Head of caudate nucleus (tissue), 42 donors: Measurements from ENCODE around the gene TMUB2.
"Not testable (repeated sequence)": the region's sequence is repeated elsewhere in the genome, so short reads cannot be mapped to it uniquely, and the experiment has no call there.

Experiments used
- DNase-seq, 42 donors: peaks; one replicate each; pipeline versions ENCODE4 v3.0.0 to v3.0.0-alpha.2; 2020 to 2021; ENCODE audit warnings: mixed read lengths in 7 of 42
- intact Hi-C: fragments of 100-400 bp; cut with DNase I; formaldehyde crosslinking; loops from one replicate; pipeline ENCODE4 v1.15.0; 2022

The TMUB2 gene

GRCh38 chr17:44186307-44187130 is at the start of gene TMUB2:
TSS of gene TMUB2 (plus strand) at chr17:44186972. CDS start at chr17:44187709, 737 bp downstream.
- intact Hi-C loops, result no loop called here

DNA sequence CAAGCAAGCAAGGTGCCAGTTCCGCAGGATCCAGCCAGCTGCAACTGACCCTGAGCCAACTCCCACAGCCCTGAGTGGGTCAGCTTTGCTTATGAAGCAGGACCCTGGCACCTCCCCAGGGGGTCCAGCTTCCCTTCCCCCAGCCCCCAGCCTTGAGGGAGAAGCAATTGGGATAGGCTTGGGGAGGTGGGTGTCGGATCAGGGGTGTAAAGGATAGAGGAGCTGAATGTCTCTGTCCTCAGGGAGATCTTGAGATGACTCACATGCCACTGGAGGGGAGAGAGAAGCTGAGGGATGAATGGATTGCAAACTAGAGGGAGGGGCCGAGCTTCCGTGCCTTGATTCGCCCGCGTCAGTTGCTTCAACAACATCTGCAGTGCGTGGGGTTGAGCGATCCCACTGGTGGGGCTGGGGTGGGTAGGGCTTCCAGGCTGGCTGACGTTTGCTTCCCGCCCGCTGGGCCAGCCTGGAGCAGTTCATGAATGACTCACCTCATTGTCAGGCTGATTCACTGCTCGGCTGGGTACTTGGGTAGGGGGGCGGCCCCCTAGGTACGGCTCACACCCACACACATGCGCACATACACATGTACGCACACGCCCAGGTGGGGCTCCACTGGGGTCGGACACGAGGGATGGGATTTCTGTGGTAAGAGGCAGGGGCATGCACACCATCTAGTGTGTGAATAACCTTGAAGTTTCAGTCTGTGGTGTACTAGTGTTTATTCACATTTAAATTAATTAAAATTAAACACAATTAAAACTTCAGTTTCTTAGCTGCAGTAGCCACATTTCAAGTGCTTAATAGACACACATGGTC is 48.7 kb upstream of the TMUB2 start:
- DNase-seq, result peak; percentile 68 to 98 (median 91)

More at GRCh38 chr17:44186307-44187130, at the start of gene TMUB2:
- peak; percentile 98 to 100 (median 99) for DNase-seq

DNA sequence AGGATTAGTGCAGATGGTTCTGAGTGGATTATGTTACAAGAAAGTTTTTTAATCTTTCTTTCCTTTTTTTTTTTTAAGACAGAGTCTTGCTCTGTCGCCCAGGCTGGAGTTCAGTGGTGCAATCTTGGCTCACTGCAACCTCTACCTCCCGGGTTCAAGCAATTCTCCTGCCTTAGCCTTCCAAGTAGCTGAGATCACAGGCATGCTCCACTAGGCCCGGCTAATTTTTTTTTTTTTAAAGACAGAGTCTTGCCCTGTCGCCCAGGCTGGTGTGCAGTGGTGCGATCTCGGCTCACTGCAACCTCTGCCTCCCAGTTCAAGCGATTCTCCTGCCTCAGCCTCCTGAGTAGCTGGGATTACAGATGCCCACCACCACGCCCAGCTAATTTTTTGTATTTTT is 42.9 kb upstream of the TMUB2 start:
- DNase-seq, intact Hi-C loops: not testable (repeated sequence)

More for the DNA sequence above, 48.7 kb upstream of the TMUB2 start:
- intact Hi-C loops, result no loop called here

GRCh38 chr17:44144966-44145739 is 41.6 kb upstream of the TMUB2 start:
- intact Hi-C loops, result no loop called here
- no peak for DNase-seq

DNA sequence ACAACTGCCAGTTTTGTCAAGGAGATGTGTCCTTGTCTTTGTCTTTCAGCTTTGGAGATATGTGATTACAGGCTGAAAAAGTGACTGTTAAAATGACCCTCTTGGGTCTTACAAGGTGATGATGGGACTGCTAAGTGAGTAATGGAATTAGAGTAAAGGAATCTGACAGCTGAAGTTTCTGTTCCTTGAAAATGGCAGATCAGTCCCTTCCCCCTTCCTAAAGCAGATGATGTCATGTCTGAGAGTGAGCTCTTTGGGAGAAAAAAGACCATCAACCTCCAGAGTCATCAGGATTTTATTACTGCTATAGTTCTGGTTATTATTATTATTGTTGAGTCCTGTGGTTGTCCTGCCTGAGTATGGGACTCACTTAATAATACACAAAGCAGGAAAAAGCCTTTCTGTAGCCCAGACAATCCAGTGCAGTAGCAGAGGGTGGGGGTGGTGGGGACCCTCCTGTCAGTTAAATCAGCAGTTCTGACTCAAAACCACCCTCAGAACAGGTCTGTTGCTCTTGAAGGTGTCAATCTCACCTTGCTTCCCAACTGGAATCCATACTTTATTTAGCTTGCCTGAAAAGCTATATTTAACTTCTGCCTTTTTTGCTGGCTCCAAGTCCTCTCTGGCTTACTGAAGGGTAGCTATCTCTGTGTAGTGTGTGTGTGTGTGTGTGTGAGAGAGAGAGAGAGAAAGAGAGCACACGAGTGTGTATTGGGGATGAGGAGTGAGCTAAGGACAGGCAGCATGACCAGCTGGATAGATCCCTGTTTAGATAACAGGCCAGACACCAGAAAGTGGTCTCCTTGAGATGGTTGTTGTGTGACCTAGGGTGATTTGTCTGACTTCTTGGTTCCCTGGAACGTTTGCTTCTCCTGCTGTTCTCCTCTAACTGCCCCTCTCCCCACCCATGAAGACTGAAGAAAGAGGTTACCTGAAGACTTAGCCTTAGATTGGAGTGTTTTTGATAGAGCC is 40.1 kb upstream of the TMUB2 start:
- peak in 9 of 42 donors; percentile 5 to 62 (median 41) for DNase-seq
- intact Hi-C loops, result no loop called here

DNA sequence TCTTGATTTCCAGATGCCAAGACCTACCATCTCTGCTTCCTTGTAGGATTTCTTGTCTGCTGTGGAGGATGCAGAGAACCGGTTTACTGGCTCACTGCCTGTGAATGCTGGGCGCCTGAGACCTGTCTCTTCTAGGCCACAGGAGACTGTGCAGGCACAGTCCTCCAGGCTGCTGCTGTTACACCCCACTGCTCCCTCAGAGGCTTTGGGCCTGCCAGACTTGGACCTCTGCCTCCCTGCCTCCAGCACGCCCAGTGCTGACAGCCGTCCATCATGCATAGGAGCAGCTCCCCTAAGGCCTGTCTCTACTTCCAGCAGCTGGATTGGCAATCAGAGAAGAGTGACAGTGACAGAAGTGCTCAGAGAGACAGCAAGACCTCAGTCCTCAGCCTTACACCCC is 39.0 kb upstream of the TMUB2 start:
- intact Hi-C loops, result no loop called here
- DNase-seq, result no peak

- DNase-seq, intact Hi-C loops: not testable (repeated sequence)
These were observed 37.7 kb upstream of the TMUB2 start for GRCh38 chr17:44149066-44149465.

GRCh38 chr17:44149750-44150329 is 36.9 kb upstream of the TMUB2 start:
- no peak for DNase-seq
- intact Hi-C loops, result no loop called here

DNA sequence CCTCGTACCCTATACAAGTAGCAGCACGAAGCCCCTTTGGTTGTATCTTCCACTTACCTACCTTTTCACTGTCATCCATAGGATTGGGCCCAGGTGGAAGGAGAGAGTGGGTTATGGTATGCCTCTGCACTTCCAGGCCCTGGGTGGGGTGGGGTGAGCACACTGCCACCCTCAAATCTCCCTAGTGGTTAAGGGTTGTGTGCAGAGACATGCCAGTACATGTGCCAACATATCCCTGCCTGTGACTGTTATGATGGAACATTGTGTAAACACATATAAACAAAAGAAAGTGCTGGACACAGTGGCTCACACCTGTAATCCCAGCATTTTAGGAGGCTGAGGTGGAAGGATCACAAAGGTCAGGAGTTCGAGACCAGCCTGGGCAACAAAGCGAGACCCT is 33.9 kb upstream of the TMUB2 start:
- intact Hi-C loops, result no loop called here
- DNase-seq, result no peak

GRCh38 chr17:44155488-44155887 is 31.3 kb upstream of the TMUB2 start:
- DNase-seq, result no peak
- intact Hi-C loops, result no loop called here

DNA sequence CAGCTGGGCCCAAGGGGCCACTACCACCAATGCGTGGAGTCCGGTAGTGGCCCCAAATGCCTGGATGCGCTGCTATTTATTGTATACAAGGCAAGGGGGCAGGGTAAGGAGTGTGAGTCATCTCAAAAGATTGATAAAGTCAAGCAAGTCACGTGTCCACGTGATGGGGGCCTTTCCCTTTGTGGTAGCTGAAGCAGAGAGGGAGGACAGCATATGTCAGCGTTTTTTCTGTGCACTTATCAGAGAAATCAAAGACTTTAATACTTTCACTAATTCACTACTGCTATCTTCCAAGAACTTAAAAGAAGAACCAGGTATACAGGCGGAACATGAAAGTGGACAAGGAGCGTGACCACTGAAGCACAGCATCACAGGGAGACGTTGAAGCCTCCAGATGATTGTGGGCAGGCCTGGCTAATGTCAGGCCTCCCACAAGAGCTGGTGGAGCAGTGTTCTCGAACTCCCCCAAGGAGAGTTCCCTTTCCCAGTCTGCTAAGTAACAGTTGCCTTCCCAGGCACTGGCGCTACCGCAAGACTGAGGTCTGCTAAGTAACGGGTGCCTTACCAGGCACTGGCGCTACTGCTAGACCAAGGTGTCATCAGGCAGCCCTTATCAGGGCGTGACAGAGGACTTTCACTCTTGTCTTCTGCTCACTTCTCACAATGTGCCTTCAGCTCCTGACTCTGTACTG is 27.1 kb upstream of the TMUB2 start:
- intact Hi-C loops, result no loop called here
- DNase-seq, result no peak

GRCh38 chr17:44164476-44164875 is 22.3 kb upstream of the TMUB2 start:
- intact Hi-C loops, result no loop called here
- no peak for DNase-seq

DNA sequence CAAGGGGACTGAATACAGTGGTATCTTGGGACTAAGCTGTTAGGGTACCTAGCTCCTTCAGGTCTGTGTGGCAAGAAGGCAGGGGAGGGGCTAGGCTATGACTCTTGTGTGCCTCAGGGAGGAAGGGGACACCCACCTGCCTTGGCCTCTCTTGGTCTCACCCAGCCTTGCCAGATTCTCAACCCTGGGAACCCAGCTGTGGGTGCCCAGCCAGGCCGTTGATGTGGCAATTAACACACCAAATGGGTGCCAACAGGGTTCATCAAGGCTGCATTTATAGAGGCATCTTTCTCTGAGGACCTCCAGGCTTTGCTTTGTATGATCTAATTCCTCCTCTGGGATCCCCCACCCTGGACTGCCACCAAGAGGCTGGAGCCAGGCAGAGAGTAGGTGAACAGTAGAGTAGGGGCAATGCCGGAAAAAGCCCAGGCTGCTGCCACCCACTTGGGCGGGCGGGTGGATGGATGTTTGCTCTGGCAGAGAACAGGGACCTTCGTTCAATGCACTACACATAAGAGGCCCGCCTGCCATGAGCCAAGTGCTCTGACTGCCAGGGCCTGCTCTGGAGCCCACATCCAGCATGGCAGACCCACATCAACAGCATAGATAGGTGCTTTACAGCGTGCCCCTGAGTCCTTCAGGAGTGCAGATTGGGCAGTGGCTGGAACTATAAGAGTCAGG is 19.5 kb upstream of the TMUB2 start:
- DNase-seq, result peak in 1 of 42 donors; percentile 25
- intact Hi-C loops, result no loop called here

GRCh38 chr17:44170135-44170498 is 16.7 kb upstream of the TMUB2 start:
- no peak for DNase-seq
- intact Hi-C loops, result no loop called here

DNA sequence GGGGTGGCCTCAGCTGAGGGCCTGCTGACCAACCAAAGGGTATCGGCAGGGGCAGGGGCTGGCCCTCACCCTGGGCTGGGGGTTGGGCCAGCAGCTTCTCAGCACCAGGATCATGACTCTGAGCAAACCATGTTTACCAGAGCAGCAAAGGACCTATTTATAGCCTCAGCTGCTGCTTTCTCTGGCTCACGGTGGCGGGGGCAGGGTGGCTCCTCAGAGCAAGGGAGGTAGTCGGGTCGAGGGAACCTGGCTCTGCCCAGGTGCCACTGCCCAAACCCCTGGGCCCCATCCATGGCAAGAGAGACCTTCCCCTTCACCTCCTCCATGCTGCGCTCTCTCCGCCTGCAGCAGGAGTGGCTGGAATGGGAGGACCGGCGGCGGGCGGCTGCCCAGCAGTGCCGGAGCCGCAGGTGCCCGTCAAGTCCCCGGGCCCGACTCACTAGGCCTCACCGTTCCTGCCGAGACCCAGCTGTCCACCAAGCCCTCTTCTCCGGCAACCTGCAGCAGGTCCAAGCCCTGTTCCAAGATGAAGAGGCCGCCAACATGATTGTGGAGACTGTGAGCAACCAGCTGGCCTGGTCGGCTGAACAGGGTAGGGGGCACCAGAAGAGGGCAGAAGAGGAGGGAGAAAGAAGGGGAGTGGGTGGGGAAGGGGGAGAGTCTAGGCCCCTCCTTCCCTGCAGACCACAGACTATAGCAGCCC is 16.1 kb upstream of the TMUB2 start, which contains the start of gene ASB16:
ASB16 (plus strand) TSS at position 206 of the 703 bp plus-strand sequence; CDS start at position 292, 86 bp downstream.
- intact Hi-C loops, result no loop called here
- DNase-seq, result no peak

GRCh38 chr17:44171931-44172455 is 14.8 kb upstream of the TMUB2 start:
- DNase-seq, result no peak
- intact Hi-C loops, result no loop called here
